NCI-H82 (cell line): Measurements from ENCODE around the gene PIPOX.

Experiments
- DNase-seq: peaks from one replicate; lab custom pipeline; 2025; lab: John Stamatoyannopoulos, UW

The PIPOX gene

GRCh38 chr17:29048440-29049368 is 5.8 kb downstream of the PIPOX start:
- peak; percentile 99 for DNase-seq

- no peak for DNase-seq
These were observed 6.7 kb downstream of the PIPOX start for GRCh38 chr17:29049541-29050145.

GRCh38 chr17:29050176-29050575 is 7.2 kb downstream of the PIPOX start:
- peak; percentile 65 for DNase-seq

- peak; percentile 98 for DNase-seq
These were observed 8.3 kb downstream of the PIPOX start for GRCh38 chr17:29051194-29051593.

GRCh38 chr17:29051731-29052130 is 8.8 kb downstream of the PIPOX start:
- DNase-seq, result no peak

- DNase-seq, result no peak
These were observed 11.9 kb downstream of the PIPOX start for GRCh38 chr17:29054835-29055234.

GRCh38 chr17:29057361-29057760 is 14.4 kb downstream of the PIPOX start:
- DNase-seq, result peak; percentile 54

GRCh38 chr17:29058391-29058790 is 15.4 kb downstream of the PIPOX start:
- DNase-seq, result no peak

GRCh38 chr17:29059281-29059680 is 16.3 kb downstream of the PIPOX start:
- no peak for DNase-seq

GRCh38 chr17:29060475-29060874 is 17.5 kb downstream of the PIPOX start:
- DNase-seq, result peak; percentile 62

- DNase-seq, result no peak
These were observed 18.1 kb downstream of the PIPOX start for GRCh38 chr17:29061036-29061435.

GRCh38 chr17:29062215-29062614 is 19.3 kb downstream of the PIPOX start:
- DNase-seq, result no peak

- no peak for DNase-seq
These were observed 21.1 kb downstream of the PIPOX start for GRCh38 chr17:29063992-29064391.

GRCh38 chr17:29066047-29066446 is 23.1 kb downstream of the PIPOX start:
- peak; percentile 99 for DNase-seq

- DNase-seq, result peak; percentile 98
These were observed 23.7 kb downstream of the PIPOX start for GRCh38 chr17:29066606-29067005.

GRCh38 chr17:29068818-29069217 is 25.9 kb downstream of the PIPOX start:
- DNase-seq, result no peak

- DNase-seq, result peak; percentile 97
These were observed 26.6 kb downstream of the PIPOX start for GRCh38 chr17:29069526-29070041.

- peak; percentile 97 for DNase-seq
These were observed 27.4 kb downstream of the PIPOX start for GRCh38 chr17:29070308-29070707.

- DNase-seq, result peak; percentile 99
These were observed 27.8 kb downstream of the PIPOX start for GRCh38 chr17:29070781-29071180.

- DNase-seq, result no peak
These were observed 28.4 kb downstream of the PIPOX start for GRCh38 chr17:29071303-29071702.

- peak; percentile 70 for DNase-seq
These were observed 30.1 kb downstream of the PIPOX start for GRCh38 chr17:29073045-29073444.

GRCh38 chr17:29073520-29073919 is 30.6 kb downstream of the PIPOX start:
- peak; percentile 96 for DNase-seq

- DNase-seq, result no peak
These were observed 31.5 kb downstream of the PIPOX start for GRCh38 chr17:29074488-29074887.
